Osteocyte (in vitro differentiated cells): Measurements from ENCODE around the gene TMED4. TPM values are rescaled to one million over a fixed set of nuclear protein-coding genes. Genes with fewer than 3 reads are reported as not detected.
A peak's percentile ranks its signal among the peaks of the same experiment; 100 is the strongest.

ENCODE experiments used
- DNase-seq: peaks from one replicate; pipeline ENCODE4 v3.0.0; 2021; ENCODE audit warnings: mixed read lengths; ENCODE audit not compliant: unreplicated experiment; ENCODE audit errors: extremely low spot score
- H3K27ac Mint-ChIP-seq: one replicate; pipeline ENCODE4 v1.8.0; 2021; ENCODE audit warnings: mild to moderate bottlenecking, mixed read lengths; ENCODE audit not compliant: unreplicated experiment
- H3K27me3 Mint-ChIP-seq: one replicate; pipeline ENCODE4 v1.8.0; 2021; ENCODE audit warnings: mixed read lengths; ENCODE audit not compliant: unreplicated experiment
- H3K36me3 Mint-ChIP-seq: one replicate; pipeline ENCODE4 v1.8.0; 2021; ENCODE audit warnings: mixed read lengths; ENCODE audit not compliant: unreplicated experiment
- H3K4me1 Mint-ChIP-seq: one replicate; pipeline ENCODE4 v1.8.0; 2021; ENCODE audit warnings: mixed read lengths; ENCODE audit not compliant: unreplicated experiment
- H3K4me3 Mint-ChIP-seq: one replicate; pipeline ENCODE4 v1.8.0; 2021; ENCODE audit warnings: mild to moderate bottlenecking, moderate library complexity, mixed read lengths; ENCODE audit not compliant: unreplicated experiment
- H3K9me3 Mint-ChIP-seq: one replicate; pipeline ENCODE4 v1.8.0; 2021; ENCODE audit warnings: mixed read lengths; ENCODE audit not compliant: unreplicated experiment
- CTCF ChIP-seq: fragments of 200-600 bp; sonication (generic); IDR thresholded peaks from 2 replicates; pipeline ENCODE4 v1.5.0; 2021; ENCODE audit warnings: antibody characterized with exemption, mild to moderate bottlenecking, moderate library complexity
- long read RNA-seq: library from polyadenylated mRNA; unstranded; transcript quantifications from one replicate; pipeline ENCODE4 v2.0.0, GENCODE V29; 2021
- total RNA-seq: library from RNA; stranded (reverse); gene quantifications from 2 replicates; pipeline ENCODE4 v1.2.1, GENCODE V29; 2021

Gene TMED4
- 88.6 and 89.6 TPM in 2 replicates for total RNA-seq
- long read RNA-seq, transcript TMED4-203 (5 exons, 2,322 nt) = major isoform, 117 of 207 reads
- long read RNA-seq, transcript TMED4-205 (4 exons, 1,755 nt) = minor isoform, 76 of 207 reads
- long read RNA-seq, partial matches to known transcripts = 1 of 207 reads
- long read RNA-seq, other reads (novel, unspliced or antisense) = 11 of 207 reads

GRCh38 chr7:44581879-44582603 lies at the start of gene TMED4:
TSS of gene TMED4 (minus strand) at chr7:44582231. CDS start at chr7:44582206, 25 bp downstream.
- Mint-ChIP-seq H3K27ac (peak within 1 kb of the TSS; percentile 96), H3K27me3 (no peaks in the 10 kb centered on the region), H3K4me1 (peaks cover 24% of the 10 kb centered on the region), H3K9me3 (no peaks in the 10 kb centered on the region), H3K36me3 (peaks cover 12% of the 10 kb centered on the region), H3K4me3 (peak within 1 kb of the TSS; percentile 89)
- no peak for TF ChIP-seq CTCF
- peak; percentile 100 for DNase-seq

- H3K4me1 Mint-ChIP-seq = peaks cover 47% of the 10 kb centered on the region
- peaks cover 8% of the 10 kb centered on the region for H3K36me3 Mint-ChIP-seq
- no peak for DNase-seq
- H3K27me3 Mint-ChIP-seq = no peaks in the 10 kb centered on the region
- TF ChIP-seq CTCF = no peak
- no peaks in the 10 kb centered on the region for H3K9me3 Mint-ChIP-seq
- H3K27ac Mint-ChIP-seq = peak overlapping the region; percentile 90
- H3K4me3 Mint-ChIP-seq = peak overlapping the region; percentile 12
These were observed 49.6 kb upstream of the TMED4 start for GRCh38 chr7:44631458-44632115.

- H3K27ac Mint-ChIP-seq = peak overlapping the region; percentile 90
- H3K27me3 Mint-ChIP-seq = no peaks in the 10 kb centered on the region
- H3K9me3 Mint-ChIP-seq = no peaks in the 10 kb centered on the region
- no peak overlapping the region for H3K4me3 Mint-ChIP-seq
- peaks cover 47% of the 10 kb centered on the region for H3K4me1 Mint-ChIP-seq
- no peak for DNase-seq
- peaks cover 8% of the 10 kb centered on the region for H3K36me3 Mint-ChIP-seq
- TF ChIP-seq CTCF = no peak
These were observed 48.9 kb upstream of the TMED4 start for GRCh38 chr7:44630792-44631457.

GRCh38 chr7:44629829-44630522 lies 47.9 kb upstream of the TMED4 start:
- Mint-ChIP-seq H3K27ac (peak overlapping the region; percentile 18), H3K9me3 (no peaks in the 10 kb centered on the region), H3K27me3 (no peaks in the 10 kb centered on the region), H3K36me3 (peaks cover 8% of the 10 kb centered on the region), H3K4me3 (no peak overlapping the region), H3K4me1 (peaks cover 45% of the 10 kb centered on the region)
- TF ChIP-seq CTCF = no peak
- no peak for DNase-seq
